Peyer's patch (tissue), 4 donors: Measurements from ENCODE around the gene VEGFA. TPM values are rescaled to one million over a fixed set of nuclear protein-coding genes. Genes with fewer than 3 reads are reported as not detected.
"Not testable (repeated sequence)": the region's sequence is repeated elsewhere in the genome, so short reads cannot be mapped to it uniquely, and the experiment has no call there.

Experiments
- DNase-seq, 3 donors: peaks; one replicate each; pipeline ENCODE4 v3.0.0-alpha.2; 2017 to 2019
- H3K27ac ChIP-seq, 4 donors: fragments of 200-600 bp; sonication (generic); one replicate each; pipeline ENCODE4 v1.5.1; 2016 to 2019
- H3K27me3 ChIP-seq, 2 donors: fragments of 200-600 bp; sonication (generic); one replicate each; pipeline ENCODE4 v1.5.1; 2019
- H3K36me3 ChIP-seq, 3 donors: fragments of 200-600 bp; sonication (generic); one replicate each; pipeline ENCODE4 v1.5.1; 2016 to 2019
- H3K4me1 ChIP-seq, 4 donors: fragments of 200-600 bp; sonication (generic); one replicate each; pipeline ENCODE4 v1.5.1; 2016 to 2019
- H3K4me3 ChIP-seq, 4 donors: fragments of 200-600 bp; sonication (generic); 1 replicate in 3 of 4; 2 replicates in 1 of 4; pipeline ENCODE4 v1.5.1; 2016 to 2019; ENCODE audit warnings: mild to moderate bottlenecking in 1 of 4
- H3K9me3 ChIP-seq, 4 donors: fragments of 200-600 bp; sonication (generic); one replicate each; pipeline ENCODE4 v1.5.1; 2016 to 2019; ENCODE audit warnings: mild to moderate bottlenecking in 1 of 4
- CTCF ChIP-seq, 6 experiments: fragments of 450-650 bp in 4 of 6; fragments of 200-600 bp in 2 of 6; sonication (generic) in 1 of 6; IDR thresholded peaks; one replicate each; pipeline ENCODE4 v1.5.1; 2017 to 2019; ENCODE audit warnings: antibody characterized with exemption in 6 of 6, mild to moderate bottlenecking in 3 of 6, moderate library complexity in 1 of 6
- POLR2A ChIP-seq, 2 donors: fragments of 450-650 bp; IDR thresholded peaks; one replicate each; pipeline ENCODE4 v1.5.1; 2017; ENCODE audit warnings: antibody characterized with exemption in 2 of 2, mild to moderate bottlenecking in 2 of 2, moderate library complexity in 2 of 2
- total RNA-seq, 4 donors: library from RNA; depleted of rRNA; stranded (reverse); fragments of >200 nt; gene quantifications; one replicate each; pipeline ENCODE4 v1.1.0, GENCODE V29; 2016

The VEGFA gene
- total RNA-seq, 4 donors from 2014 or later = 202 to 663 (median 418) TPM

- Histone ChIP-seq H3K9me3 (no peaks in the 10 kb centered on the region), H3K27me3 (no peaks in the 10 kb centered on the region), H3K36me3 (no peaks in the 10 kb centered on the region), H3K4me3 (no peak overlapping the region), H3K27ac (peak overlapping the region in 3 of 4 donors; percentile 57 to 96 (median 83)), H3K4me1 (peaks cover 0 to 58% (median 0%) of the 10 kb centered on the region in 4 donors)
- TF ChIP-seq POLR2A (IDR thresholded peaks at IDR 0.05) (no peak), CTCF (IDR thresholded peaks at IDR 0.05) (no peak)
- no peak for DNase-seq
Measured at GRCh38 chr6:43811733-43812099, 41.7 kb downstream of the VEGFA start.

GRCh38 chr6:43812850-43813578 is 43.0 kb downstream of the VEGFA start:
- Histone ChIP-seq H3K36me3 (no peaks in the 10 kb centered on the region), H3K9me3 (no peaks in the 10 kb centered on the region), H3K4me3 (no peak overlapping the region), H3K27ac (peak overlapping the region in 3 of 4 donors; percentile 64 to 96 (median 83)), H3K27me3 (no peaks in the 10 kb centered on the region), H3K4me1 (peaks cover 0 to 45% (median 0%) of the 10 kb centered on the region in 4 donors)
- TF ChIP-seq POLR2A (IDR thresholded peaks at IDR 0.05) (peak in 1 of 2 donors; percentile 66), CTCF (IDR thresholded peaks at IDR 0.05) (no peak)
- DNase-seq = peak in 2 of 3 donors; percentile 86 to 90

- no peaks in the 10 kb centered on the region for H3K36me3 ChIP-seq
- DNase-seq = no peak
- peaks cover 0 to 41% (median 0%) of the 10 kb centered on the region in 4 donors for H3K4me1 ChIP-seq
- H3K27ac ChIP-seq = peak overlapping the region in 3 of 4 donors; percentile 64 to 96 (median 83)
- no peak overlapping the region for H3K4me3 ChIP-seq
- H3K9me3 ChIP-seq = no peaks in the 10 kb centered on the region
- no peak for TF ChIP-seq POLR2A (IDR thresholded peaks at IDR 0.05)
- no peak for TF ChIP-seq CTCF (IDR thresholded peaks at IDR 0.05)
- no peaks in the 10 kb centered on the region for H3K27me3 ChIP-seq
Measured at GRCh38 chr6:43814111-43814510, 44.1 kb downstream of the VEGFA start.

- peak overlapping the region in 2 of 4 donors; percentile 64 to 96 for H3K27ac ChIP-seq
- DNase-seq = no peak
- H3K4me3 ChIP-seq = no peak overlapping the region
- no peaks in the 10 kb centered on the region for H3K36me3 ChIP-seq
- peaks cover 0 to 35% (median 0%) of the 10 kb centered on the region in 4 donors for H3K4me1 ChIP-seq
- H3K27me3 ChIP-seq = no peaks in the 10 kb centered on the region
- no peaks in the 10 kb centered on the region for H3K9me3 ChIP-seq
- TF ChIP-seq CTCF (IDR thresholded peaks at IDR 0.05) = no peak
- TF ChIP-seq POLR2A (IDR thresholded peaks at IDR 0.05) = no peak
Measured at GRCh38 chr6:43814865-43815264, 44.9 kb downstream of the VEGFA start.

- H3K36me3 ChIP-seq = no peaks in the 10 kb centered on the region
- H3K9me3 ChIP-seq = no peaks in the 10 kb centered on the region
- peak in 1 of 3 donors; percentile 77 for DNase-seq
- no peak overlapping the region for H3K4me3 ChIP-seq
- no peak overlapping the region for H3K27ac ChIP-seq
- TF ChIP-seq CTCF (IDR thresholded peaks at IDR 0.05) (peak in 3 of 6 experiments; percentile 32 to 56 (median 37)), POLR2A (IDR thresholded peaks at IDR 0.05) (no peak)
- no peaks in the 10 kb centered on the region for H3K27me3 ChIP-seq
- peaks cover 0 to 24% (median 0%) of the 10 kb centered on the region in 4 donors for H3K4me1 ChIP-seq
Measured at GRCh38 chr6:43817192-43817591, 47.2 kb downstream of the VEGFA start.

GRCh38 chr6:43818973-43819372 is 49.0 kb downstream of the VEGFA start:
- H3K36me3 ChIP-seq, H3K9me3 ChIP-seq, H3K27ac ChIP-seq, DNase-seq, H3K27me3 ChIP-seq, H3K4me3 ChIP-seq: not testable (repeated sequence)
- H3K4me1 ChIP-seq = peaks cover 0 to 14% (median 0%) of the 10 kb centered on the region in 4 donors
